Measurements from ENCODE around the gene RYR2.
"Not testable (repeated sequence)": the region's sequence is repeated elsewhere in the genome, so short reads cannot be mapped to it uniquely, and the experiment has no call there.

RYR2 gene

DNA sequence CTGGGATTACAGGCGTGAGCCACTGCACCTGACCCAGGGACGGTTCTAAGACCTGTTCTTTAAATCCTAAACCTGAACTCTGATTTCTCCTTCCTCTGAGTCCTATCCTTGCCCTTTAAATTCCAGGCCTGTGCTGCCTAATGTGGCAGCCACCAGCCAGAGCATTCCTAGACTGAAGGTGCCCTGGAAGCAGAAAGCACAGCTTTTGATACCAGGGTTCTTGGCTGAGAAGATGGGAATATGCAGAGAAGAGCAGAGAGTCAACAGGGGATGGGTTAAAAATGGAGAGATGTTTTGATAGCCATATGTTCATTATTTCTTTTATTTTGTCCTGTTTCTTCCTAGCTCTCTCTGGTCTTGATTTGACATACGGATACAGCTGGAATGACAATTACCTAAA lies 49.7 kb downstream of the RYR2 start:
- DNase-seq, result no peak

GRCh38 chr1:237093691-237094090 lies 51.7 kb downstream of the RYR2 start:
- DNase-seq, result no peak

DNA sequence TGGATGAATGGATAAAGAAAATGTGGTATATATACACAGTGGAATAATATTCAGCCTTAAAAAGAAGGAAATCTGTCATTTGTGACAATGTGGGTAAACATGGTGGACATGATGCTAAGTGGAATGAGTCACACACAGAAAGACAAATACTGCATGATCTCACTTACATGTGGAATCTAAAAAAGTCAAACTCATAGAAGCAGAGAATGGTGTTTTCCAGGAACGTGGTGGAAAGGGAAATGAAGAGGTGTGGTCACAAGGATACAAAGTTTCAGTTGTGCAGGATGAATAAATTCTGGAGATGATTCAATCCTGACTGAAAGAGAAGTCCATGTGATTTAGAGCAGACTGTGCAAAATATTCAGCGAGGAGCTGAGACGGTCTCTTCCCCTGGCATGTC lies 56.6 kb downstream of the RYR2 start:
- DNase-seq, result no peak

DNA sequence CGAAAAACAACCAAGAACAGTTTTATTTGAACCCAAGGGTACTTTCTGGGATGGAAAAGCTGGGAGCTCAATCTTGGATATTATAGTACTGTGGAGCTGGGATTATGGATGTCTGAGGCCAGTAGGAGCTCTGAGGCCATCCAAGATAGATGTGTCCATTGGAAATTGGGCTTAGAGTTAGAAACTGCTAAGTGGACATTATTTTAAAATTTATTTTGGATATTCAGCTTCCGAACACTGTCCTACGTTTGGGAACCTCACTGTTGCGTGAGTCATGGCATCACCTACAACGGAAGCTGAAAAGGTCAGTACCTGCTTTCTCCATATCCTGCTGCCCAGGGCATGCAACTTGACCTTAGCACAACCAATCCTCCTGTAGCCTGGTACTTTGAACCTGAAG lies 61.0 kb downstream of the RYR2 start:
- no peak for DNase-seq

DNA sequence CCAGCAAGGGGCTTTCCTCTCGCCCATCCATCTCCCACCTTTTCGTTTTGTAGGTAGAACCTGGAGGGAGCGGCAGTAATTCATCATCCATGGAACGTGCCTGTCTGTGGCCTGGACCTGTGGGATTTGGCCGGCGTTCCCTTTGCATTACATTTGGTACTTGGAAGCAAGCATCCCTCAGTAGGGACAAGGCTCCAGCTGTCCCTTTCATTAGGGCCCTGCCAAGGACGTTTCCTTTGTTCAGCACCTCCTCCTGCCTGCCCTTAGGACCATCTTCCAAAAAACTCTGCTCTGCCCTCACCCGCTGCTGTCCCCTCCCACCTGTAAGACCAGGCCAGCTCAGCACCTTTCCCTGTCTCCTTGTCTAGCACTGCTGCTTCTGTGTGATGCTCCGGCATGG lies 62.1 kb downstream of the RYR2 start:
- DNase-seq, result no peak

- DNase-seq, result no peak
Observed at GRCh38 chr1:237105826-237106225, 63.8 kb downstream of the RYR2 start.

DNA sequence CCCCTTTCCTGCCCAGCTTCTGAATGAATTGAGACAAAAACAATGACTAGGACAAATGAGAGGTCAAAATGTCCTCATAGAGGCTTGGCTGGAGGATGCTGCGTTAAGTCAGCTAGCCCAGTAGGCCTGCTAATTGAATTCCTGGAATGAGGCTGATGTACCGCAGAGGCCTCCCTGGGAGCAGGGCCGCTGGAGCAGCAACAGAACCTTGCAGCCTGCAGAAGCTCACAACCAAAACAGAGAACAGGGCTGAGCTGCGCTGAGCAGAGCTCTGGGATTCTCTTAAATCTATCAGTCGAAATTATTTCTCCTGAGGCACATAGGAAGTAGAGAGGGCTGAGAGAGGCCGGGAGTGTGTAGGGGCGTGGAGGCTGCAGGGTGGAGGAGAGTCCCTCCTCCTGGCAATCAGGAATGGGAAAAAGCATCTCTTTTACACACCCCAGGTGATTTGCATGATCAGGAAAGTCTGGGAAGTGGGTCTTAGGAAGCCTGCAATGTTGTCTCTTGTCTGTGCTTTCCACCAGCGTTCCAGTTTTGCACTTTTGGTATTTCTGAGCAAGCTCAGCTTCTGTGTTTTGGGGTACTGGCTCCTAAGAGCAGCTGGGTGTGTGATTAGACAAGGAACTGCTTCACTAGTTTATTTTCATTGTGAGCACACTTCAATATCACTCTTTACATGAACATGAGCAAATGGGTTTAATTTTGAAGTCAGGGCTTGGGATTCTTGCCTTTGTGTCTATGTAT lies 66.5 kb downstream of the RYR2 start:
- no peak for DNase-seq

- no peak for DNase-seq
Observed at GRCh38 chr1:237111807-237112206, 69.8 kb downstream of the RYR2 start.

GRCh38 chr1:237112663-237113062 lies 70.7 kb downstream of the RYR2 start:
- DNase-seq, result no peak

- no peak for DNase-seq
Observed at GRCh38 chr1:237115035-237115434, 73.1 kb downstream of the RYR2 start.

DNA sequence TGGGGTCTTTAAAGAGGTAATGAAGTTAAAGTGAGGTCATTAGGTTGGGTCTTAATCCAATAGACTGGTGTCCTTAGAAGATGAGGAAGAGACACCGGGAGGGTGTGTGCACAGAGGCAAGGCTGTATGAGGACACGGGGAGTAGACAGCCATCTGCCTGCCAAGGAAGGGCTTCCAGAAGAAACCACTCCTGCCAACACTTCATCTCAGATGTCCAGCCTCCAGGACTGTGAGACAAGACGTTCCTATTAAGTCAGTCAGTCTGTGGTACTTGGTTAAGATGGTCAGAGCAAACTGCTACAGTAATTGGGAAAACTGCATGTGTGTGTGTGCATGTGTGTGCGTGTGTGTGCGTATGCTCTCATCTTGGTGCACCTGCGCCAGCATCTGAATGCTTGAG lies 77.1 kb downstream of the RYR2 start:
- no peak for DNase-seq

- no peak for DNase-seq
Observed at GRCh38 chr1:237120683-237121082, 78.7 kb downstream of the RYR2 start.

GRCh38 chr1:237124856-237125462 lies 83.0 kb downstream of the RYR2 start:
- no peak for DNase-seq

- no peak for DNase-seq
Observed at GRCh38 chr1:237126180-237126579, 84.2 kb downstream of the RYR2 start.

DNA sequence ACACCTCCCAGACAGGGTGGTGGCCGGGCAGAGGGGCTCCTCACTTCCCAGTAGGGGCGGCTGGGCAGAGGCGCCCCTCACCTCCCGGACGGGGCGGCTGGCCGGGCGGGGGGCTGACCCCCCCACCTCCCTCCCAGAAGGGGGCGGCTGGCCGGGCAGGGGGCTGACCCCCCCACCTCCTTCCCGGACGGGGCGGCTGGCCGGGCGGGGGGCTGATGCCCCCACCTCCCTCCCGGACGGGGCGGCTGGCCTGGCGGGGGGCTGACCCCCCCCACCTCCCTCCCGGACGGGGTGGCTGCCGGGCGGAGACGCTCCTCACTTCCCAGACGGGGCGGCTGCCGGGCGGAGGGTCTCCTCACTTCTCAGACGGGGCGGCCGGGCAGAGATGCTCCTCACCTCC lies 85.3 kb downstream of the RYR2 start:
- not testable (repeated sequence) for DNase-seq

GRCh38 chr1:237133921-237134320 lies 91.9 kb downstream of the RYR2 start:
- no peak for DNase-seq

GRCh38 chr1:237134929-237135328 lies 92.9 kb downstream of the RYR2 start:
- no peak for DNase-seq

GRCh38 chr1:237138551-237138950 lies 96.6 kb downstream of the RYR2 start:
- DNase-seq, result no peak

- no peak for DNase-seq
Observed at GRCh38 chr1:237139732-237140131, 97.7 kb downstream of the RYR2 start.

DNA sequence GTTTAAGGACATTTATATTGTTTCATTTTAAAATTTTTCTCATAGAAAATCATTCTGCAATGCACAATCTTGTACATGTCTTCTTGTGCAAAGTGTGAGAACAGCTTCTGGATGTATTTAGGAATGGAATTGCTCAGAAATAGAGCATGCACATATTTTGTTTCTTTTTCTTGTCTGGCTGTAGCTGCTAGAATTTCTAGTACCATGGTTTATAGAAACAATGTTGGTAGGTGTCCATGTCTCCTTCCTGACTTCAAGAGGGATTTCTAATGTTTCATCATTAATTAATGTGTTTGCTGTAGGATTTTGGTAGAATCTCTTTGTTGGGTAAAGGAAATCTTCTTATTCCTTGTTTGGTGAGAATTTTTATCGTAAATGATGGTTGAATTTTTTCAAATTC lies 99.0 kb downstream of the RYR2 start:
- no peak for DNase-seq

- no peak for DNase-seq
Observed at GRCh38 chr1:237141502-237141901, 99.5 kb downstream of the RYR2 start.

GRCh38 chr1:237145379-237146135 lies 103.6 kb downstream of the RYR2 start:
- no peak for DNase-seq

DNA sequence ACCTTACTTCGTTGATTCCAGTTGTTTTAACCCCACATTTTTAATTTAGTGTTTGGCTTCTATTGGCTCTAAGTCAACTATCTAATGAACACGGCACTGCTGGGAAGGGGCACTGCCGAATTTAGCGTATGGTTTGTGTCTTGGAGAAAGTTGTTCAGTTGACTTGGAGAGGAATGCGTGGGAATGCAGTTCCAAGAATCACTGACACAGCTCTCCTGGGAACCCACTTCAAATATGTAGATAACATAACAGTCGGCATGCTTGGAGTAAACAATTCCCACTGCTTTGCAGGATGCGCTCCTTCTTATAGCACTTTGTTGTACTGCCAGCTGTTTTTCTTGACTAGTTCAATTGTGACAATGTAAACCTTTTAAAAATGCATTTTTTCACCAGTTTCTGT lies 104.3 kb downstream of the RYR2 start:
- DNase-seq, result no peak

- no peak for DNase-seq
Observed at GRCh38 chr1:237149857-237150256, 107.9 kb downstream of the RYR2 start.
